ENCODE results near the gene ANXA9. TPM values are rescaled to one million over a fixed set of nuclear protein-coding genes. Genes with fewer than 3 reads are reported as not detected.
A peak's percentile ranks its signal among the peaks of the same experiment; 100 is the strongest.

Gene ANXA9
- total RNA-seq, 1 experiment from 2014 or later, result 1.2 TPM

GRCh38 chr1:150995460-150995859 lies 13.4 kb downstream of the ANXA9 start:
- H3K27me3 ChIP-seq (ENCODE audit: control insufficient read depth, insufficient read depth, low read length), result no peaks in the 10 kb centered on the region
- ATAC-seq (no peak), DNase-seq (ENCODE audit: low read depth, low spot score) (no peak)
- no peak overlapping the region for H3K27ac ChIP-seq (ENCODE audit: low read length)
- ChIA-PET POLR2A (interaction anchor here (0.6 kb wide), 1 partner anchor 32 kb away, joined by 3 read pairs; no protein-coding TSS in a partner anchor), CTCF (interaction anchor here (0.6 to 1.8 kb wide), 7 partner anchors 9 to 241 kb away, joined by 3 to 13 read pairs (median 5); partner anchors contain the start of gene MINDY1)
- no peaks in the 10 kb centered on the region for H3K36me3 ChIP-seq (ENCODE audit: control insufficient read depth, insufficient read depth, low read length)
- no TSS peak for BruUV-seq (replicated peaks)
- no peaks in the 10 kb centered on the region for H3K9me3 ChIP-seq (ENCODE audit: control insufficient read depth, insufficient read depth, low read depth, low read length)
- in situ Hi-C loops (cut with HindIII; ENCODE audit: low pct_unique_long_range_greater_than_20kb, low sequenced_read_pairs), result no loop called here
- intact Hi-C loops (cut with micrococcal nuclease; ENCODE audit: unreplicated experiment), result no loop called here
- H3K4me3 ChIP-seq (ENCODE audit: low read depth in 2 of 2, low read length in 2 of 2), result no peak overlapping the region
- peaks cover 5% of the 10 kb centered on the region; the same call in 1 of the 2 replicates for H3K4me1 ChIP-seq (ENCODE audit: control insufficient read depth, insufficient read depth, low read length)
- TF ChIP-seq SIN3A (IDR thresholded peaks at IDR 0.05; ENCODE audit: borderline replicate concordance, insufficient read depth, low read depth, low read length) (no peak), TCF7L2 (IDR thresholded peaks at IDR 0.05; ENCODE audit: low read depth, low read length) (no peak), POLR2AphosphoS5 (IDR thresholded peaks at IDR 0.05; ENCODE audit: low read depth, low read length) (no peak), REST (IDR thresholded peaks at IDR 0.05; ENCODE audit: insufficient read depth in 1 of 2, low read depth in 2 of 2, low read length in 1 of 2) (no peak)
- TF ChIP-seq, protein P1, sequence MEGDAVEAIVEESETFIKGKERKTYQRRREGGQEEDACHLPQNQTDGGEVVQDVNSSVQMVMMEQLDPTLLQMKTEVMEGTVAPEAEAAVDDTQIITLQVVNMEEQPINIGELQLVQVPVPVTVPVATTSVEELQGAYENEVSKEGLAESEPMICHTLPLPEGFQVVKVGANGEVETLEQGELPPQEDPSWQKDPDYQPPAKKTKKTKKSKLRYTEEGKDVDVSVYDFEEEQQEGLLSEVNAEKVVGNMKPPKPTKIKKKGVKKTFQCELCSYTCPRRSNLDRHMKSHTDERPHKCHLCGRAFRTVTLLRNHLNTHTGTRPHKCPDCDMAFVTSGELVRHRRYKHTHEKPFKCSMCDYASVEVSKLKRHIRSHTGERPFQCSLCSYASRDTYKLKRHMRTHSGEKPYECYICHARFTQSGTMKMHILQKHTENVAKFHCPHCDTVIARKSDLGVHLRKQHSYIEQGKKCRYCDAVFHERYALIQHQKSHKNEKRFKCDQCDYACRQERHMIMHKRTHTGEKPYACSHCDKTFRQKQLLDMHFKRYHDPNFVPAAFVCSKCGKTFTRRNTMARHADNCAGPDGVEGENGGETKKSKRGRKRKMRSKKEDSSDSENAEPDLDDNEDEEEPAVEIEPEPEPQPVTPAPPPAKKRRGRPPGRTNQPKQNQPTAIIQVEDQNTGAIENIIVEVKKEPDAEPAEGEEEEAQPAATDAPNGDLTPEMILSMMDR (IDR thresholded peaks at IDR 0.05), result no peak

DNA sequence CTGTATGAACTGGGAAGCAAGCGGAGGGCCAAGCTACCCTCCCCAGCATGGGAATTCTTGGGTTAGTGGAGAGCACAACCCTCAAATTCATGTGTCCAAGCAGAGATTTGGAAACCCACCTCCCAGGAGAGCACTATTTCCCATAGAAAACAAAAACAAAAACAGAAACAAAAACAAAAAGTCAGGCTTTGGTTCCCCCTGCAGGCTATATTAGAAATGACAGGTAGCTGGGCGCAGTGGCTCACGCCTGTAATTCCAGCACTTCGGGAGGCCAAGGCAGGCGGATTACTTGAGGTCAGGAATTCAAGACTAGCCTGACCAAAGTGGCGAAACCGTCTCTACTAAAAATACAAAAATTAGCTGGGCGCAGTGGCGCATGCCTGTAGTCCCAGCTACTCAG lies 13.8 kb downstream of the ANXA9 start:
- ChIA-PET CTCF (interaction anchor here (0.5 to 1.8 kb wide), 18 partner anchors 9 to 740 kb away, joined by 3 to 13 read pairs (median 4); partner anchors contain the start of gene MINDY1), POLR2A (interaction anchor here (0.6 to 0.7 kb wide), 4 partner anchors 19 to 498 kb away, joined by 3 to 10 read pairs (median 4); no protein-coding TSS in a partner anchor)
- H3K27ac ChIP-seq (ENCODE audit: low read length), result no peak overlapping the region
- H3K36me3 ChIP-seq (ENCODE audit: control insufficient read depth, insufficient read depth, low read length), result no peaks in the 10 kb centered on the region
- intact Hi-C loops (cut with micrococcal nuclease; ENCODE audit: unreplicated experiment) (no loop called here), in situ Hi-C loops (cut with HindIII; ENCODE audit: low pct_unique_long_range_greater_than_20kb, low sequenced_read_pairs) (no loop called here)
- no peaks in the 10 kb centered on the region for H3K9me3 ChIP-seq (ENCODE audit: control insufficient read depth, insufficient read depth, low read depth, low read length)
- DNase-seq (ENCODE audit: low read depth, low spot score), result no peak
- no peak overlapping the region for H3K4me3 ChIP-seq (ENCODE audit: low read depth in 2 of 2, low read length in 2 of 2)
- no peak for TF ChIP-seq SIN3A (IDR thresholded peaks at IDR 0.05; ENCODE audit: borderline replicate concordance, insufficient read depth, low read depth, low read length)
- no peak for TF ChIP-seq POLR2AphosphoS5 (IDR thresholded peaks at IDR 0.05; ENCODE audit: low read depth, low read length)
- TF ChIP-seq TCF7L2 (IDR thresholded peaks at IDR 0.05; ENCODE audit: low read depth, low read length), result no peak
- TF ChIP-seq, protein P1 (IDR thresholded peaks at IDR 0.05), result peak; percentile 89
- BruUV-seq (replicated peaks), result no TSS peak
- ATAC-seq, result peak; percentile 69; the same call in 1 of the 2 replicates
- no peaks in the 10 kb centered on the region for H3K27me3 ChIP-seq (ENCODE audit: control insufficient read depth, insufficient read depth, low read length)
- peaks cover 5% of the 10 kb centered on the region; the same call in 1 of the 2 replicates for H3K4me1 ChIP-seq (ENCODE audit: control insufficient read depth, insufficient read depth, low read length)

Data from Panc1 (cell line).